Psoas muscle (tissue), 8 donors: ENCODE results near the gene ZFAND6. TPM values are rescaled to one million over a fixed set of nuclear protein-coding genes. Genes with fewer than 3 reads are reported as not detected.
A peak's percentile ranks its signal among the peaks of the same experiment; 100 is the strongest.

Source experiments
- ATAC-seq, 4 donors: fragments of 200-7000 bp; cut with Tn5 transposase; one replicate each; pipeline ENCODE4 v1.9.1; 2020; ENCODE audit warnings: moderate library complexity in 3 of 4, mild to moderate bottlenecking in 2 of 4
- DNase-seq, 2 donors: peaks; one replicate each; pipeline ENCODE4 v3.0.0-alpha.2; 2020
- H3K27ac ChIP-seq: fragments of 200-600 bp; one replicate; pipeline ENCODE4 v1.8.0; 2022
- H3K27me3 ChIP-seq, 3 donors: fragments of 200-600 bp in 1 of 3; one replicate each; pipeline versions ENCODE4 v1.6.1 to v1.8.0; 2013 to 2022; ENCODE audit warnings: low read length in 2 of 3, mild to moderate bottlenecking in 2 of 3, moderate library complexity in 1 of 3; ENCODE audit not compliant: insufficient read depth in 3 of 3
- H3K36me3 ChIP-seq, 2 donors: fragments of 200-600 bp in 1 of 2; one replicate each; pipeline versions ENCODE4 v1.6.1 to v1.8.0; 2013 to 2022; ENCODE audit warnings: low read depth in 1 of 2, mild to moderate bottlenecking in 1 of 2, moderate library complexity in 1 of 2; ENCODE audit not compliant: insufficient read depth in 1 of 2
- H3K4me1 ChIP-seq: fragments of 200-600 bp; one replicate; pipeline ENCODE4 v1.8.0; 2022
- H3K4me3 ChIP-seq: fragments of 200-600 bp; one replicate; pipeline ENCODE4 v1.8.0; 2022; ENCODE audit warnings: mild to moderate bottlenecking
- H3K9me3 ChIP-seq: fragments of 200-600 bp; one replicate; pipeline ENCODE4 v1.8.0; 2022
- WGBS, 3 donors: extraction: QIAGEN DNeasy Blood & Tissue Kit; methylation state at CpG; one replicate each; pipeline versions ENCODE4 v1.1.6 to v1.1.7; 2013; 5-methylcytosine and 5-hydroxymethylcytosine counted together
- intact Hi-C, 2 donors: fragments of 100-400 bp; cut with DNase I; formaldehyde crosslinking; loops; one replicate each; pipeline versions ENCODE4 v1.11.0 to v1.14.2; 2022
- polyA plus RNA-seq, 3 donors: library from polyadenylated mRNA; stranded (reverse); fragments of 200-250 nt; gene quantifications; one replicate each; pipeline ENCODE4 v1.2.3, GENCODE V29; 2013
- total RNA-seq, 4 donors: library from RNA; stranded (reverse); fragmentation: NEBNext Ultra II Directional in 2 of 4; extraction: Animal tissue kit (Norgen Biotek cat#: 25700) in 2 of 4; gene quantifications; one replicate each; pipeline versions ENCODE4 v1.2.1 to v1.2.4, GENCODE V29; 2021 to 2023
- TF ChIP-seq, protein P1 (sequence below): fragments of 200-600 bp; IDR thresholded peaks from one replicate; pipeline ENCODE4 v1.8.0; 2022; ENCODE audit warnings: antibody characterized with exemption
- donor health status: healthy with polysubstance abuse.
- donor health status: DM: no; HTN: no; CAD: no; lungs with moderate emphysema.
- donor health status: Bipolar disorder and iron deficiency.
- donor health status: healthy.
- donor health status: DM: yes; HTN: yes; CAD: no.
- donor health status: DM: no; HTN: no; CAD: no.
- donor health status: DM: no; HTN: no; CAD: no.
- donor health status: DM: yes; HTN: yes; CAD: no.

Gene ZFAND6
- total and polyA plus RNA-seq, 7 donors: 66.3 to 125 (median 78.8) TPM

DNA sequence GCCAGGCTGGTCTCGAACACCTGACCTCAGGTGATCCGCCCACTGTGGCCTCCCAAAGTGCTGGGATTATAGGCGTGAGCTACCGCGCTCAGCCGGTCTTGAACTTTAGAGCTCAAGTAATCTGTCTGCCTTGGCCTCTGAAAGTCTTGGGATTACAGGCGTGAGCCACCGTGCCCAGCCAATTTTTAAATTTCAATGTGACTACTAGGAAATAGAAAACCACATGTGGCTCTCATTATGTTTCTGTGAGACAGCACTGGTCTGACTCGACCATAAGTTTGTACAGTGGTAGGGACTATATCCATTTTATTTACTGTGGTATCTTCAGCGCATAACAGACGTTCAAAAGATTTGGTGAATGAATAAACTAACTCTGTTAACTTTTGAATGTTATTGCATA lies 9.1 kb downstream of the ZFAND6 start:
- peaks cover 41% of the 10 kb centered on the region for H3K4me1 ChIP-seq
- 50 to 64% (median 51%) methylated on average over 11 of the region's 11 CpGs for WGBS, 3 donors
- intact Hi-C loops: no loop called here

DNA sequence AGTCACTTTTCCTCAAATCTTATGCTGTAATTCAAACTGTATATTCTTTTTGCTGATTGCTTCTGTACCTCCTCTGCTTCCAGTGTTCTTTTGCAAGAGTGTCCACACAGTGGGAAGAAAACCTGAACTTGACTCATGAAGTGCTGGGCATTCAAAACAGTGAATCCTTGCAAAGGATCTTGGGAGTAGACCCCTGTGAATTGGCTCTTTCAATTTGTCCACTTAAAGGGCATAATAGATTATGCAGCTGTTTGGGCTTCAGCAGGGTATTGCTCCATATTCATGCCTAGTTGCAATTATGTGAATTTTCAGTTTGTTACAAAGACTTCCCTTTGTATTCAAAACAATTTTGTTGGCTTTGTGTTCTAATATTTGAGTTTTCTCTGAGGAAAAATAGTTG lies 11.4 kb downstream of the ZFAND6 start:
- H3K36me3 ChIP-seq: no peaks in the 10 kb centered on the region
- DNase-seq (no peak), ATAC-seq (no peak)
- intact Hi-C loops: no loop called here
- peaks cover 55% of the 10 kb centered on the region for H3K4me1 ChIP-seq
- TF ChIP-seq, protein P1, sequence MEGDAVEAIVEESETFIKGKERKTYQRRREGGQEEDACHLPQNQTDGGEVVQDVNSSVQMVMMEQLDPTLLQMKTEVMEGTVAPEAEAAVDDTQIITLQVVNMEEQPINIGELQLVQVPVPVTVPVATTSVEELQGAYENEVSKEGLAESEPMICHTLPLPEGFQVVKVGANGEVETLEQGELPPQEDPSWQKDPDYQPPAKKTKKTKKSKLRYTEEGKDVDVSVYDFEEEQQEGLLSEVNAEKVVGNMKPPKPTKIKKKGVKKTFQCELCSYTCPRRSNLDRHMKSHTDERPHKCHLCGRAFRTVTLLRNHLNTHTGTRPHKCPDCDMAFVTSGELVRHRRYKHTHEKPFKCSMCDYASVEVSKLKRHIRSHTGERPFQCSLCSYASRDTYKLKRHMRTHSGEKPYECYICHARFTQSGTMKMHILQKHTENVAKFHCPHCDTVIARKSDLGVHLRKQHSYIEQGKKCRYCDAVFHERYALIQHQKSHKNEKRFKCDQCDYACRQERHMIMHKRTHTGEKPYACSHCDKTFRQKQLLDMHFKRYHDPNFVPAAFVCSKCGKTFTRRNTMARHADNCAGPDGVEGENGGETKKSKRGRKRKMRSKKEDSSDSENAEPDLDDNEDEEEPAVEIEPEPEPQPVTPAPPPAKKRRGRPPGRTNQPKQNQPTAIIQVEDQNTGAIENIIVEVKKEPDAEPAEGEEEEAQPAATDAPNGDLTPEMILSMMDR: no peak
- H3K27ac ChIP-seq: no peak overlapping the region
- no peaks in the 10 kb centered on the region for H3K9me3 ChIP-seq
- no peaks in the 10 kb centered on the region for H3K27me3 ChIP-seq
- no peak overlapping the region for H3K4me3 ChIP-seq

More for the DNA sequence above, 9.1 kb downstream of the ZFAND6 start:
- Histone ChIP-seq H3K9me3 (no peaks in the 10 kb centered on the region), H3K27ac (no peak overlapping the region), H3K36me3 (no peaks in the 10 kb centered on the region), H3K27me3 (no peaks in the 10 kb centered on the region), H3K4me3 (no peak overlapping the region)
- ATAC-seq (no peak), DNase-seq (no peak)
- TF ChIP-seq, protein P1: no peak

DNA sequence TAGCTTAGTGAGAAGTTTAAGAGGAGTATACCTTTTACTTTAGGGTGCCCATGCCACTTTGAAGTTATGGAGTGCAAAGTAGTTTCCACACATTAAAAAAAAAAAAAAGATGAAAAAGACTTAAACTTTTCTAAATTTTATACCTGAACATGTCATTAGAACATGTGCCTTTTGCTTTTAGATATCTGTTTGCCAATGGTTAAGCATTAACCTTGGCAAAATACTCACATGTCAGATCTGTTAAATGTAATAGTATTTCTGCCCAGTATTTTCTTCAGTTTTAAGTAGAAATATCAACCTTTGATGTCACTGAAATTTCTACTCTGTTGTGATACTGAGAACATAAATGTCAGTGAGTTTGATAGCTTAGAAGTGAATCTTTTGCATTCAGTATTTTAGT lies 12.2 kb downstream of the ZFAND6 start:
- Histone ChIP-seq H3K4me1 (peaks cover 63% of the 10 kb centered on the region), H3K27me3 (no peaks in the 10 kb centered on the region), H3K9me3 (no peaks in the 10 kb centered on the region), H3K36me3 (no peaks in the 10 kb centered on the region), H3K4me3 (peak overlapping the region; percentile 60), H3K27ac (no peak overlapping the region)
- ATAC-seq (no peak), DNase-seq (no peak)
- intact Hi-C loops: loop anchor here in 1 of 2 donors (1.0 to 2.0 kb wide), 2 partner anchors 9 to 43 kb away; no protein-coding TSS in a partner anchor
- TF ChIP-seq, protein P1: no peak

DNA sequence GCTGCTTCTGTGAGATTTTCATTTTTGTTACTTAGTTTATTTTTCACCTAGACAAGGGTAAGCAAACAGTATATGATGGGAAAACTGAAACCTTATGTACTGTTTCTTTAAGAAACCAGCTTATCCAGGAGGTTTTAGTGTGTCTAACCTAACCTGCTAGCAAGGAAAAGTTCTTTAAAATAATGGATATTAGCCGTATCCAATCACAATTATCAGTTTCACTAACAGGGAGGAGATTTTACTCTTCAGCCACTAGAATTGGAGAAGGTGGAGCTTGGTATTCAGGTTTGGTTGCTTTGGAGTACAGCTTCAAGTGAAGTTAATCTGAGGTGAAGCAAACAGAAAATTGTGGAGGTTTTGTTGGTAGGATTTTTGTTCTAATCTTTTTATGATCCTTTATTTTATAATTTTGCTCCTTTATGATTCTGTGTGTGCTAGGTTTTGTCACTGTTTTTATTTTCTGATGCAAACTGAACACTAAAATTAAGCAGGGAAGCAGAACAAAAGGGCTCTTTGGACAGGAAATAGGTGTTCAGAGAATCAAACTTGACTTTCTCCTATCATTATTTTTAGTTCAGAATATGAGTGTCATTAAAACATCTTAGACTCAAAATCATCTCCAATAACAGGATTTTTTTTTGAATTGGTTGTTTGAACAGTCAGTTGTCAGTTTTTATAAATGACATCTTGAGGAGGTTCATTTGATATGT lies 13.0 kb downstream of the ZFAND6 start:
- WGBS, 3 donors: 0% methylated on average over 1 of the region's 1 CpG
- Histone ChIP-seq H3K36me3 (no peaks in the 10 kb centered on the region), H3K9me3 (no peaks in the 10 kb centered on the region), H3K4me1 (peaks cover 71% of the 10 kb centered on the region), H3K4me3 (peak overlapping the region; percentile 60), H3K27me3 (no peaks in the 10 kb centered on the region), H3K27ac (peak overlapping the region; percentile 11)
- DNase-seq (no peak), ATAC-seq (peak; percentile 93 to 98 (median 97))
- TF ChIP-seq, protein P1: no peak
- intact Hi-C loops: loop anchor here in 1 of 2 donors (1.0 to 2.0 kb wide), 2 partner anchors 10 to 42 kb away; no protein-coding TSS in a partner anchor

DNA sequence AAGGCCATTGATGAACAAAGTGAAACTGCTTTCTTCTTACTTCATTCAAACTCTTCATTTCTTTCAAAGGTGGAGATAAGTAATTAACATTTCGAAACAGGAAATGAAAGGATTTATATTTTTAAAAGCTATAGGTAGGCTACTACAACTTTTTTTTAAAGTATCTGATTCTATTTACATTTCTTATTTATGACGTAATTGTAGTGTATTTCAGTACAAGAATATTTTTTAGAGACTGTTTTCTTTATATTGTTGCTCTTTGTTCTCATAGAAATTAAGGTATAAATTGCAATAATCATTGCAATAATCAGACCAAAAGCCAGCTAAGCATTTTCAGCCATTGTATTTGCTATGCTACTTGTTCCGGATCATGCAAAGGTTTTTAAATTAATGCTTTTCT lies 13.7 kb downstream of the ZFAND6 start:
- H3K36me3 ChIP-seq: no peaks in the 10 kb centered on the region
- no peak overlapping the region for H3K27ac ChIP-seq
- H3K27me3 ChIP-seq: no peaks in the 10 kb centered on the region
- intact Hi-C loops: loop anchor here in 1 of 2 donors (2.0 kb wide), 1 partner anchor 42 kb away; no protein-coding TSS in a partner anchor
- peak overlapping the region; percentile 60 for H3K4me3 ChIP-seq
- peaks cover 71% of the 10 kb centered on the region for H3K4me1 ChIP-seq
- ATAC-seq (no peak), DNase-seq (no peak)
- no peaks in the 10 kb centered on the region for H3K9me3 ChIP-seq
- TF ChIP-seq, protein P1: no peak
- 41 to 54% (median 44%) methylated on average over 3 of the region's 3 CpGs for WGBS, 3 donors
